ENCODE measurements around the gene SEL1L3. TPM values are rescaled to one million over a fixed set of nuclear protein-coding genes. Genes with fewer than 3 reads are reported as not detected.

The SEL1L3 gene
- total and polyA plus RNA-seq, 2 donors (not counting 1 experiment from before 2014, with no cell fraction given) = 13.2 to 56.3 TPM

GRCh38 chr4:25892796-25893195, 30.0 kb upstream of the SEL1L3 start:
- TF ChIP-seq CTCF (conservative IDR thresholded peaks at IDR 0.05 in 1 of 2, IDR thresholded peaks at IDR 0.05 in 1 of 2; ENCODE audit: low read depth in 1 of 2, low read length in 2 of 2) (no peak), EZH2 (IDR thresholded peaks at IDR 0.05; ENCODE audit: low read length, missing control alignments) (no peak)
- no peaks in the 10 kb centered on the region for H3K36me3 ChIP-seq (ENCODE audit: control insufficient read depth, insufficient read depth, low read length)
- H3K9me3 ChIP-seq (ENCODE audit: control insufficient read depth, insufficient read depth, low read depth, low read length) = no peaks in the 10 kb centered on the region
- DNase-seq (ENCODE audit: low read depth in 2 of 2) = peak in 1 of 2 donors; percentile 40
- H3K27me3 ChIP-seq (ENCODE audit: control insufficient read depth, insufficient read depth, low read length) = no peaks in the 10 kb centered on the region
- H3K4me2 ChIP-seq (ENCODE audit: extremely low read depth, insufficient read depth, low read length) = no peak overlapping the region
- no peak overlapping the region for H3K27ac ChIP-seq (ENCODE audit: insufficient read depth, low read length)
- no peaks in the 10 kb centered on the region for H3K4me1 ChIP-seq (ENCODE audit: control insufficient read depth, extremely low read depth, insufficient read depth, low read length)
- H4K20me1 ChIP-seq (ENCODE audit: control insufficient read depth, extremely low read depth, insufficient read depth, low read length) = no peaks in the 10 kb centered on the region
- no peaks in the 10 kb centered on the region for H3K79me2 ChIP-seq (ENCODE audit: control insufficient read depth, insufficient read depth, low read length)
- no peak overlapping the region for H3K9ac ChIP-seq (ENCODE audit: insufficient read depth, low read length)
- H2AFZ ChIP-seq (ENCODE audit: low read length) = no peak overlapping the region
- no peak overlapping the region for H3K4me3 ChIP-seq (replicated peaks in 1 of 4; ENCODE audit: control extremely low read depth in 1 of 4, insufficient read depth in 1 of 4, low read depth in 3 of 4, low read length in 4 of 4)

- H3K9me3 ChIP-seq (ENCODE audit: control insufficient read depth, insufficient read depth, low read depth, low read length) = no peaks in the 10 kb centered on the region
- H3K4me2 ChIP-seq (ENCODE audit: extremely low read depth, insufficient read depth, low read length) = no peak overlapping the region
- DNase-seq (ENCODE audit: low read depth in 2 of 2) = no peak
- no peaks in the 10 kb centered on the region for H3K79me2 ChIP-seq (ENCODE audit: control insufficient read depth, insufficient read depth, low read length)
- no peaks in the 10 kb centered on the region for H3K4me1 ChIP-seq (ENCODE audit: control insufficient read depth, extremely low read depth, insufficient read depth, low read length)
- no peak overlapping the region for H3K9ac ChIP-seq (ENCODE audit: insufficient read depth, low read length)
- TF ChIP-seq CTCF (conservative IDR thresholded peaks at IDR 0.05 in 1 of 2, IDR thresholded peaks at IDR 0.05 in 1 of 2; ENCODE audit: low read depth in 1 of 2, low read length in 2 of 2) = no peak
- no peak overlapping the region for H2AFZ ChIP-seq (ENCODE audit: low read length)
- no peaks in the 10 kb centered on the region for H3K36me3 ChIP-seq (ENCODE audit: control insufficient read depth, insufficient read depth, low read length)
- no peak overlapping the region for H3K27ac ChIP-seq (ENCODE audit: insufficient read depth, low read length)
- no peak overlapping the region for H3K4me3 ChIP-seq (replicated peaks in 1 of 4; ENCODE audit: control extremely low read depth in 1 of 4, insufficient read depth in 1 of 4, low read depth in 3 of 4, low read length in 4 of 4)
- H4K20me1 ChIP-seq (ENCODE audit: control insufficient read depth, extremely low read depth, insufficient read depth, low read length) = no peaks in the 10 kb centered on the region
- no peaks in the 10 kb centered on the region for H3K27me3 ChIP-seq (ENCODE audit: control insufficient read depth, insufficient read depth, low read length)
These were observed 28.0 kb upstream of the SEL1L3 start for GRCh38 chr4:25890571-25891485.

- Histone ChIP-seq H3K27ac (ENCODE audit: insufficient read depth, low read length) (no peak overlapping the region), H3K36me3 (ENCODE audit: control insufficient read depth, insufficient read depth, low read length) (no peaks in the 10 kb centered on the region), H3K9me3 (ENCODE audit: control insufficient read depth, insufficient read depth, low read depth, low read length) (no peaks in the 10 kb centered on the region), H2AFZ (ENCODE audit: low read length) (no peak overlapping the region), H3K4me1 (ENCODE audit: control insufficient read depth, extremely low read depth, insufficient read depth, low read length) (peaks cover 3% of the 10 kb centered on the region), H3K4me2 (ENCODE audit: extremely low read depth, insufficient read depth, low read length) (no peak overlapping the region), H3K79me2 (ENCODE audit: control insufficient read depth, insufficient read depth, low read length) (no peaks in the 10 kb centered on the region), H3K9ac (ENCODE audit: insufficient read depth, low read length) (no peak overlapping the region), H3K4me3 (replicated peaks in 1 of 4; ENCODE audit: control extremely low read depth in 1 of 4, insufficient read depth in 1 of 4, low read depth in 3 of 4, low read length in 4 of 4) (no peak overlapping the region), H3K27me3 (ENCODE audit: control insufficient read depth, insufficient read depth, low read length) (no peaks in the 10 kb centered on the region), H4K20me1 (ENCODE audit: control insufficient read depth, extremely low read depth, insufficient read depth, low read length) (no peaks in the 10 kb centered on the region)
- no peak for DNase-seq (ENCODE audit: low read depth in 2 of 2)
- no peak for TF ChIP-seq CTCF (conservative IDR thresholded peaks at IDR 0.05 in 1 of 2, IDR thresholded peaks at IDR 0.05 in 1 of 2; ENCODE audit: low read depth in 1 of 2, low read length in 2 of 2)
- TF ChIP-seq EZH2 (IDR thresholded peaks at IDR 0.05; ENCODE audit: low read length, missing control alignments) = no peak
These were observed 27.1 kb upstream of the SEL1L3 start for GRCh38 chr4:25889589-25890503.
